Measurements from ENCODE around the gene FRMPD2.

Gene FRMPD2

DNA sequence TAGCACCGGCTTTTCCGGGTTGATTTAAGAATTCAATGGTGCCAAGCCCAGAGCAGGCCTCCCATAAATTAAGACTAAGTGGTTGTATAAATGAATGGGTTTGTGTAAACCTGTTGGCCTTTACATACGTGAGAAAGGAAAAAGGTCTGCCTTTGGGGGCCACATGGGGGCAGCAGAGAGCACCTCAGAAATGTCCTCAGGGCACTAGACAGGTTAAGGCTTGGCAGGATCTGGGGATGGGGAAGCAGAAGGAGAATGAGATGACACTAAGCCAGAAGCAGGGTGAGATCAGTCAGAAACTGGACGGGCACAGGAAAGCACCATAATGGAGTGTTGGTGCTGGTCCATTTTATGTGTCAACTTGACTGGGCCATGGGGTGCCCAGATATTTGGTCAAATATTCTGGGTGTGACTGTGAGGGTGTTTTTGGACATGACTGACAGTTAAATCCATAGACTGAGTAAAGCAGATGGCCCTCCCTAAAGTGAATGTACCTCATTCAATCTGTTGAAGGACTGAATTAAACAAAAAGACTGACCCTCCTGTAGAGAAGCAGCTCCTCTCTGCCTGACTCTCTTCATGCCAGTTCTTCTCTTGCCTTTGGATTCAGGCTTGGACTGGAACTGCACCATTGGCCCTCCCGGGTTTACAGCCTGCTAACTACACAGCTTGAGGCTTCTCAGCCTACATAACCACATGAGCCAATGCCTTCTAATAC is 58.9 kb downstream of the FRMPD2 start:
- TF ChIP-seq TAF1 (IDR thresholded peaks at IDR 0.05; ENCODE audit: borderline replicate concordance, insufficient read depth, low read length) (no peak), FOXP2 (optimal IDR thresholded peaks at IDR 0.05; ENCODE audit: borderline replicate concordance, extremely low read depth, extremely low read length, insufficient read depth) (no peak), SIN3A (IDR thresholded peaks at IDR 0.05; ENCODE audit: borderline replicate concordance, insufficient read depth, low read length) (no peak), POLR2AphosphoS5 (IDR thresholded peaks at IDR 0.05; ENCODE audit: low read depth, low read length) (no peak)
- TF ChIP-seq, protein P1, sequence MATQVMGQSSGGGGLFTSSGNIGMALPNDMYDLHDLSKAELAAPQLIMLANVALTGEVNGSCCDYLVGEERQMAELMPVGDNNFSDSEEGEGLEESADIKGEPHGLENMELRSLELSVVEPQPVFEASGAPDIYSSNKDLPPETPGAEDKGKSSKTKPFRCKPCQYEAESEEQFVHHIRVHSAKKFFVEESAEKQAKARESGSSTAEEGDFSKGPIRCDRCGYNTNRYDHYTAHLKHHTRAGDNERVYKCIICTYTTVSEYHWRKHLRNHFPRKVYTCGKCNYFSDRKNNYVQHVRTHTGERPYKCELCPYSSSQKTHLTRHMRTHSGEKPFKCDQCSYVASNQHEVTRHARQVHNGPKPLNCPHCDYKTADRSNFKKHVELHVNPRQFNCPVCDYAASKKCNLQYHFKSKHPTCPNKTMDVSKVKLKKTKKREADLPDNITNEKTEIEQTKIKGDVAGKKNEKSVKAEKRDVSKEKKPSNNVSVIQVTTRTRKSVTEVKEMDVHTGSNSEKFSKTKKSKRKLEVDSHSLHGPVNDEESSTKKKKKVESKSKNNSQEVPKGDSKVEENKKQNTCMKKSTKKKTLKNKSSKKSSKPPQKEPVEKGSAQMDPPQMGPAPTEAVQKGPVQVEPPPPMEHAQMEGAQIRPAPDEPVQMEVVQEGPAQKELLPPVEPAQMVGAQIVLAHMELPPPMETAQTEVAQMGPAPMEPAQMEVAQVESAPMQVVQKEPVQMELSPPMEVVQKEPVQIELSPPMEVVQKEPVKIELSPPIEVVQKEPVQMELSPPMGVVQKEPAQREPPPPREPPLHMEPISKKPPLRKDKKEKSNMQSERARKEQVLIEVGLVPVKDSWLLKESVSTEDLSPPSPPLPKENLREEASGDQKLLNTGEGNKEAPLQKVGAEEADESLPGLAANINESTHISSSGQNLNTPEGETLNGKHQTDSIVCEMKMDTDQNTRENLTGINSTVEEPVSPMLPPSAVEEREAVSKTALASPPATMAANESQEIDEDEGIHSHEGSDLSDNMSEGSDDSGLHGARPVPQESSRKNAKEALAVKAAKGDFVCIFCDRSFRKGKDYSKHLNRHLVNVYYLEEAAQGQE (IDR thresholded peaks at IDR 0.05; ENCODE audit: insufficient read depth in 1 of 2, low read depth in 2 of 2, low read length in 2 of 2): no peak

DNA sequence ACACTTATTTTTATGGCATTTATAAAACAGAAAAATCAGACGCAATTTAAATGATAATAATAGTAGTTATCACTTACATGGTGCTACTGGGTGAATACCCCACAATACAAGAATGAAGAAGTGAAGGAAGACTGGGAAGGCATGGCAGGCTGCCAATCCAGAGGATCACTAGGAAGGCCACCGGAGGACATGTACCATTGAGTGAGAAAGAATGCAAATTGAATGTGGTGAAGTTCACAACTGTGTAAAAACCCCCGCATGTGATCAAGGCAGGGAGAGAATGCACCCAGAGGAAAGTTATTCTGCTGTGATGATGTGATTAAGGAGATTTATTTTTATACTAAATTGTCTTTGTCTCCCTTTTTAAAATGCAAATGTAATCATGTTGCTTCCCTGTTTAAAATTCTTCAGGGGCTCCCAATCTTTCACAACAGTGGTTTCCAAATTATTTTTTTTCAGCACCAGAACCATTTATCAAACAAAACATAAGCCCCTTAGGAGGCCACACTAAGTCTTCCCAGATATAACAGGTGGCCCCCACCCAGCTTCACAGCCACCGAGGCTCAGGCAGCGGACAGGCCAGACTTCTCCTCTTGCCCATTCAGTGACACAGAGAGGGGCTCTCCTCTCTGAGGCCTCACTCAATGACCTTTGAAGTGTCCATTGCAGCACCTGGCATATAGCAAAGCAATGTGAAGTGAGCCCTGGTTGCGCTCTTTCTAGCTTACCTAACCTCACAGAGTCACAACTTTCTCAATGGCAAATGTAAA is 59.6 kb downstream of the FRMPD2 start:
- TF ChIP-seq TAF1 (IDR thresholded peaks at IDR 0.05; ENCODE audit: borderline replicate concordance, insufficient read depth, low read length): no peak
- no peak for TF ChIP-seq POLR2AphosphoS5 (IDR thresholded peaks at IDR 0.05; ENCODE audit: low read depth, low read length)
- TF ChIP-seq SIN3A (IDR thresholded peaks at IDR 0.05; ENCODE audit: borderline replicate concordance, insufficient read depth, low read length): no peak
- TF ChIP-seq, protein P1 (IDR thresholded peaks at IDR 0.05; ENCODE audit: insufficient read depth in 1 of 2, low read depth in 2 of 2, low read length in 2 of 2): no peak
- no peak for TF ChIP-seq FOXP2 (optimal IDR thresholded peaks at IDR 0.05; ENCODE audit: borderline replicate concordance, extremely low read depth, extremely low read length, insufficient read depth)

DNA sequence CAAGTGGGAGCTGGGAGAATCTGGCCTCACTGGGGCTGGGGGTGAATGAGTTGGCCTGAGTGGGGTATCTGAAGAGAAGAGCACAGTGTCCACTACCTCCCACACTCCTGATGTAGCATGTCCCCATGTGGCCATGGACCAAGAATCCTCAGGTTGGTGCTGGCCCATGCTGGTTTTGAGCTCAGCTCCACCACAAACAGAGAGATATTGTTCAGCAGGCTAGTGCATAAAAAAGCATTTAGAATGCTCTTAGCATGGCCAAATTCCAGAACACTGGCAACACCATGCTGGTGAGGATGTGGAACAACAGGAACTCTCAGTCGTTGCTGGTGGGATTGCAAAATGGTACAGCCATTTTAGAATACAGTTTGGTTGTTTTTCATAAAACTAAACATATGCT is 61.4 kb downstream of the FRMPD2 start:
- TF ChIP-seq POLR2AphosphoS5 (IDR thresholded peaks at IDR 0.05; ENCODE audit: low read depth, low read length) (no peak), SIN3A (IDR thresholded peaks at IDR 0.05; ENCODE audit: borderline replicate concordance, insufficient read depth, low read length) (no peak), TAF1 (IDR thresholded peaks at IDR 0.05; ENCODE audit: borderline replicate concordance, insufficient read depth, low read length) (no peak), FOXP2 (optimal IDR thresholded peaks at IDR 0.05; ENCODE audit: borderline replicate concordance, extremely low read depth, extremely low read length, insufficient read depth) (no peak)
- TF ChIP-seq, protein P1 (IDR thresholded peaks at IDR 0.05; ENCODE audit: insufficient read depth in 1 of 2, low read depth in 2 of 2, low read length in 2 of 2): no peak

DNA sequence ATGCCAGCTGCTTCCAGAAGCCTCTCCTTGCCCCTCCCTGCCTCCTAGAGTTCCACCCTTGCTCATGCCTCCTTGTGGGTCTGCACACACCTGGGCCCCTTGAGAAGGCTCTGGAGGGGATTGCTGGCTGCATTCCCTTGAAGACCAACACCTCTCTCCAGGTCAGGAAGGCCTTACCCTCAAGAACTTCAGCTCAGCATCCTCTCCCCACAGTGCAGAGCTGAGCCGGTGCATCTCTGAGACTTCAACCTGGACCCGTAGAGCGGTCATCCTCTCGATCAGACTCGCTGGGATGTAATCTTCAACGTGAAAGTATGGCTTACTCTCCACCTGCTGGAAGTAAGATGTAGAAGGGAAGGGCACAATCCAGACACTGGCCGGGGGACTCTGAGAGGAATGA is 62.7 kb downstream of the FRMPD2 start:
- TF ChIP-seq SIN3A (IDR thresholded peaks at IDR 0.05; ENCODE audit: borderline replicate concordance, insufficient read depth, low read length) (no peak), TAF1 (IDR thresholded peaks at IDR 0.05; ENCODE audit: borderline replicate concordance, insufficient read depth, low read length) (no peak), FOXP2 (optimal IDR thresholded peaks at IDR 0.05; ENCODE audit: borderline replicate concordance, extremely low read depth, extremely low read length, insufficient read depth) (no peak), POLR2AphosphoS5 (IDR thresholded peaks at IDR 0.05; ENCODE audit: low read depth, low read length) (no peak)
- TF ChIP-seq, protein P1 (IDR thresholded peaks at IDR 0.05; ENCODE audit: insufficient read depth in 1 of 2, low read depth in 2 of 2, low read length in 2 of 2): no peak

Measured in PFSK-1 (cell line).